Measurements from ENCODE around the gene IDI1. TPM values are rescaled to one million over a fixed set of nuclear protein-coding genes. Genes with fewer than 3 reads are reported as not detected.

The IDI1 gene
- total and polyA plus RNA-seq, 2 of the 13 experiments (the other 11 are each of a cell fraction or from before 2014, with no cell fraction given) = 44.4 to 145 TPM

GRCh38 chr10:1002425-1003006 is 46.4 kb downstream of the IDI1 start:
- no TSS peak for BruUV-seq (replicated peaks)
- H3K79me2 ChIP-seq (ENCODE audit: insufficient read depth, low read length) = peaks cover 21% of the 10 kb centered on the region

More at GRCh38 chr10:1002425-1003006, 46.4 kb downstream of the IDI1 start:
- Histone ChIP-seq H3K4me2 (ENCODE audit: low read depth, low read length) (no peak overlapping the region), H3K4me3 (replicated peaks in 1 of 3; ENCODE audit: insufficient read depth in 1 of 3, low read depth in 2 of 3, low read length in 3 of 3) (no peak overlapping the region), H2AFZ (ENCODE audit: low read length) (no peak overlapping the region), H3K36me3 (replicated peaks in 1 of 2; ENCODE audit: control insufficient read depth in 1 of 2, insufficient read depth in 2 of 2, low read length in 2 of 2) (peaks cover 38 to 96% of the 10 kb centered on the region in 2 experiments), H4K20me1 (ENCODE audit: insufficient read depth, low read length) (no peaks in the 10 kb centered on the region), H3K27me3 (ENCODE audit: control insufficient read depth in 1 of 2, insufficient read depth in 2 of 2, low read length in 2 of 2) (no peaks in the 10 kb centered on the region), H3K9ac (ENCODE audit: insufficient read depth, low read depth, low read length) (no peak overlapping the region), H3K4me1 (ENCODE audit: insufficient read depth, low read length) (no peaks in the 10 kb centered on the region; the same call in 1 of the 2 replicates), H3K9me3 (ENCODE audit: low read length) (no peaks in the 10 kb centered on the region; the same call in 1 of the 2 replicates), H3K27ac (ENCODE audit: extremely low read length, insufficient read depth, low read length) (no peak overlapping the region)
- WGBS (ENCODE audit: low lambda C conversion rate) = 98% methylated on average over 5 of the region's 5 CpGs
- no peak for FAIRE-seq
- no peak for DNase-seq (ENCODE audit: low spot score)
- in situ Hi-C loops (cut with HindIII; ENCODE audit: extremely low pct_ligation_motif_present, low pct_unique_long_range_greater_than_20kb) = no loop called here
- POLR2A ChIA-PET = interaction anchor here (0.9 kb wide), 1 partner anchor 14 kb away, joined by 3 read pairs; the partner anchor contains the start of gene GTPBP4
- CTCF ChIA-PET (ENCODE audit: low intra/inter-chr PET ratio, low total read pairs) = no interaction called here
- ATAC-seq = no peak
- TF ChIP-seq ZNF317 (CRISPR knock-in tag; IDR thresholded peaks at IDR 0.05) (peak; percentile 97), SKI (IDR thresholded peaks at IDR 0.05; ENCODE audit: partially characterized antibody) (no peak), MYPOP (CRISPR knock-in tag; IDR thresholded peaks at IDR 0.05) (no peak), ZNF564 (CRISPR knock-in tag; IDR thresholded peaks at IDR 0.05) (no peak), ZNF652 (CRISPR knock-in tag; IDR thresholded peaks at IDR 0.05; ENCODE audit: borderline replicate concordance, low read depth) (no peak)
- TF ChIP-seq, protein P1, sequence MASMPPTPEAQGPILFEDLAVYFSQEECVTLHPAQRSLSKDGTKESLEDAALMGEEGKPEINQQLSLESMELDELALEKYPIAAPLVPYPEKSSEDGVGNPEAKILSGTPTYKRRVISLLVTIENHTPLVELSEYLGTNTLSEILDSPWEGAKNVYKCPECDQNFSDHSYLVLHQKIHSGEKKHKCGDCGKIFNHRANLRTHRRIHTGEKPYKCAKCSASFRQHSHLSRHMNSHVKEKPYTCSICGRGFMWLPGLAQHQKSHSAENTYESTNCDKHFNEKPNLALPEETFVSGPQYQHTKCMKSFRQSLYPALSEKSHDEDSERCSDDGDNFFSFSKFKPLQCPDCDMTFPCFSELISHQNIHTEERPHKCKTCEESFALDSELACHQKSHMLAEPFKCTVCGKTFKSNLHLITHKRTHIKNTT (CRISPR knock-in tag; IDR thresholded peaks at IDR 0.05) = no peak
- intact Hi-C loops (cut with micrococcal nuclease; ENCODE audit: unreplicated experiment) = no loop called here
